Stimulated activated naive CD4-positive, alpha-beta T cell (primary cell): ENCODE measurements around the gene ABT1.

Experiments
- DNase-seq, 6 experiments: peaks; one replicate each; lab custom pipeline; 2025; lab: John Stamatoyannopoulos, UW

ABT1 gene

GRCh38 chr6:26602262-26602661 is 5.5 kb downstream of the ABT1 start:
- no peak for DNase-seq

DNA sequence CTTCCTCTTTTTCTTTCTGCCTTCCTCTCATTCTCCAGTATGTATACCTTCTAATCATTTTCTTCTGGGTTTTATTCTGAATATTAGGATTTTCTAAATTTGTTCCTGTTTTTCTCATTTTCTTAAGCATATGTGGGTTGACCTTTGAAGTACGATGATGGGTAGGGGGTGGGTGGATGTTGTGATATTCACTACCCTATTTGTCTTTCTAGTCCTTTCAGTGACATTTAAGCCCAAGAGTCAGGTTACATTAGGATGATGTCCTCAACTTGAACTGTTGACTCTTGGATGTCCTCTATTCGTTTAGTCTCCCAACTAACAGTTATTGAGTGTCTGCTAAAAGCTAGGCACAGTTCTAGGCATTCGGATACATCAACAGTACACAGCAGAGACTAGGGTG is 7.3 kb downstream of the ABT1 start:
- DNase-seq: no peak

GRCh38 chr6:26604797-26605196 is 8.0 kb downstream of the ABT1 start:
- DNase-seq: no peak

DNA sequence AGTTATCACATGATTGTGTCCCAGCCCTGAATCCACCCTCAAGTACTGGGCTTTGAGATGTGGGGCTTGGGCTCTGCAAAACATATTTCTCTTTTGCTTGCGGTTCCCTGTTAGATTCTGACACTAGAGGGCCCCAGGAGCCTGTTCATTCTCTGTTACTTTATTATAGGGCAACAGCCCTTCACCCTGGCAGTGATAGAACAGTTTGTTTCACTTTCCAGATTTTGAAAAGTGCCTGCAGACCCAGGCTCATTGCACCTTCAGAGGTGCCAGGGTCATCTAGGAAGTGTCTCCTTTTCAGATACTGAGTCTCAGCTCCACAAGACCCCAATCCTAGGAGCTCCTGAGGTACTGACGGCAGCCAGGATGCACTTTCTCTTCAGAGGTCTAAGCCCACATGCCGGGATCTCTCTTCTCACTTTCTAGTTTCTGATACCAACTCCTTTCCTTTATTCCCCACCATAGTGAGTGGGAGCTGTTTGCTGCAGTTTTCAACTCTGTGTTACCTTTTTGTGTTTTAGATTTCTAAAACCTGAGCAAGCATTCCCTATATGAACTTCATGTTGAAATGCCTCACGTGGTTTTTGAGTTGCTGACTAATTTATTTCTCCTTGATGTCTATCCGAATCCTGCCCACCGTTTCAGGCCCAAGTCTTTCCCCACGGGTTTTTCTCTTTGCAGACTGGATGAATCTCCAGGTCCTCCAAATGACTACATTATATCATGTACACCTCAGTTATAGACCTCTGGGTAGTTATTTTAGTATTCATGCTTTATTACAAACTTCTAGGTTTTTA is 10.9 kb downstream of the ABT1 start:
- peak; percentile 11 to 71 (median 46) for DNase-seq

DNA sequence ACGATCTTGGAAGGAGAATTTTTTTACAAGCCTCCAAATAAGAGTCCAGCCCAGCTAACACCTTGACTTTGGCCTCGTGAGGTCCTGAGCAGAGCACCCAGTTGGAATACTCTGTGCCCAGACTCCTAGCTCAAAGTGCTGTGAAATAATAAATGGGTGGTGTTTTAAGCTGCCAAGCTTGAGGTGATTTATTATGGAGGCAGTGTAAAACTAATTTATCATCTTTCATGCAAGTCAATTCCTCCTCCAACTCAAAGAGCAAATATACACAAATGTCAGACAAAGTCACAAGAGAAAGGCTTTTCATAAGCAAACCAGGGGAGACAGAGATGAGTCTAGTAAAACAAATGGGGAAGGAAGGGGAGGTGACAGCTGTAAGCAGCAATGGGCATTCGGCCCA is 12.7 kb downstream of the ABT1 start:
- DNase-seq: no peak

- DNase-seq: no peak
Measured at GRCh38 chr6:26611599-26611998, 14.8 kb downstream of the ABT1 start.

- no peak for DNase-seq
Measured at GRCh38 chr6:26613201-26613600, 16.4 kb downstream of the ABT1 start.

GRCh38 chr6:26613689-26614683 is 17.2 kb downstream of the ABT1 start:
- peak in 5 of 6 experiments; percentile 2 to 55 (median 22) for DNase-seq

- DNase-seq: no peak
Measured at GRCh38 chr6:26623339-26623859, 26.6 kb downstream of the ABT1 start.

GRCh38 chr6:26624557-26624956 is 27.8 kb downstream of the ABT1 start:
- DNase-seq: no peak

DNA sequence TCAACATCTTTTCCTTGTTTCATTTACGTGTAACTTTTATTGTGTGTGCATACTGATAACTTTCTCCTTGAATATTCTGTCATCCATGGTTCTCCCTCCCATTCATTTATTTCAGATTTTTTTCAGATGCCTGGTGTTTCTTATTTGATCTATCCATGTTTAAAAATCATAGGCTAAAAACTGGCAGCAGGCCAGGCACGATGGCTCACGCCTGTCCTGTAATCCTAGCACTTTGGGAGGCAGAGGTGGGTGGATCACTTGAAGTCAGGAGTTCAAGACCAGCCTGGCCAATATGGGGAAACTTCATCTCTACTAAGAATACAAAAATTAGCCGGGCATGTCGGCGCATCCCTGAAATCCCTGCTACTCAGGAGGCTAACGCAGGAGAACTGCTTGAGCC is 31.1 kb downstream of the ABT1 start:
- DNase-seq: no peak

- no peak for DNase-seq
Measured at GRCh38 chr6:26629359-26629758, 32.6 kb downstream of the ABT1 start.

- no peak for DNase-seq
Measured at GRCh38 chr6:26640806-26641205, 44.1 kb downstream of the ABT1 start.

- DNase-seq: no peak
Measured at GRCh38 chr6:26646074-26646473, 49.3 kb downstream of the ABT1 start.
